ENCODE measurements around the gene UGT1A8. TPM values are rescaled to one million over a fixed set of nuclear protein-coding genes. Genes with fewer than 3 reads are reported as not detected.
"Not testable (repeated sequence)": the region's sequence is repeated elsewhere in the genome, so short reads cannot be mapped to it uniquely, and the experiment has no call there.

Gene UGT1A8
- total RNA-seq, 1 donor from 2014 or later, result not detected

GRCh38 chr2:233728723-233729301 is 111.4 kb downstream of the UGT1A8 start, which contains the start of gene UGT1A3:
Gene UGT1A3 (plus strand): TSS chr2:233729042. CDS start chr2:233729127, 85 bp downstream.
- intact Hi-C loops (cut with micrococcal nuclease), result no loop called here
- no peak within 1 kb of the TSS for H3K27ac Mint-ChIP-seq
- TF ChIP-seq CTCF (IDR thresholded peaks at IDR 0.05), result no peak
- POLR2A ChIA-PET, result no interaction called here
- H3K9me3 Mint-ChIP-seq, result no peaks in the 10 kb centered on the region
- H3K4me1 Mint-ChIP-seq, result no peaks in the 10 kb centered on the region
- H3K36me3 Mint-ChIP-seq (ENCODE audit: low read depth), result no peaks in the 10 kb centered on the region
- no peak for DNase-seq
- H3K27me3 Mint-ChIP-seq, result peaks cover 8% of the 10 kb centered on the region
- ATAC-seq (ENCODE audit: low read depth), result no peak
- H3K4me3 Mint-ChIP-seq, result no peak within 1 kb of the TSS
- CTCF ChIA-PET, result no interaction called here

GRCh38 chr2:233736868-233737653 is 119.6 kb downstream of the UGT1A8 start:
- ATAC-seq (ENCODE audit: low read depth); intact Hi-C loops (cut with micrococcal nuclease); H3K4me3 Mint-ChIP-seq; H3K4me1 Mint-ChIP-seq; POLR2A ChIA-PET; H3K27ac Mint-ChIP-seq; CTCF ChIA-PET; H3K9me3 Mint-ChIP-seq; H3K36me3 Mint-ChIP-seq (ENCODE audit: low read depth); DNase-seq: not testable (repeated sequence)
- H3K27me3 Mint-ChIP-seq, result peaks cover 38% of the 10 kb centered on the region

- DNase-seq (no peak), ATAC-seq (ENCODE audit: low read depth) (no peak)
- Mint-ChIP-seq H3K4me1 (no peaks in the 10 kb centered on the region), H3K9me3 (no peaks in the 10 kb centered on the region), H3K4me3 (no peak overlapping the region), H3K27ac (no peak overlapping the region), H3K36me3 (ENCODE audit: low read depth) (no peaks in the 10 kb centered on the region), H3K27me3 (peaks cover 40% of the 10 kb centered on the region)
- intact Hi-C loops (cut with micrococcal nuclease), result no loop called here
- CTCF ChIA-PET, result no interaction called here
- no peak for TF ChIP-seq CTCF (IDR thresholded peaks at IDR 0.05)
- POLR2A ChIA-PET, result no interaction called here
Measured at GRCh38 chr2:233740870-233741269, 123.4 kb downstream of the UGT1A8 start.

DNA sequence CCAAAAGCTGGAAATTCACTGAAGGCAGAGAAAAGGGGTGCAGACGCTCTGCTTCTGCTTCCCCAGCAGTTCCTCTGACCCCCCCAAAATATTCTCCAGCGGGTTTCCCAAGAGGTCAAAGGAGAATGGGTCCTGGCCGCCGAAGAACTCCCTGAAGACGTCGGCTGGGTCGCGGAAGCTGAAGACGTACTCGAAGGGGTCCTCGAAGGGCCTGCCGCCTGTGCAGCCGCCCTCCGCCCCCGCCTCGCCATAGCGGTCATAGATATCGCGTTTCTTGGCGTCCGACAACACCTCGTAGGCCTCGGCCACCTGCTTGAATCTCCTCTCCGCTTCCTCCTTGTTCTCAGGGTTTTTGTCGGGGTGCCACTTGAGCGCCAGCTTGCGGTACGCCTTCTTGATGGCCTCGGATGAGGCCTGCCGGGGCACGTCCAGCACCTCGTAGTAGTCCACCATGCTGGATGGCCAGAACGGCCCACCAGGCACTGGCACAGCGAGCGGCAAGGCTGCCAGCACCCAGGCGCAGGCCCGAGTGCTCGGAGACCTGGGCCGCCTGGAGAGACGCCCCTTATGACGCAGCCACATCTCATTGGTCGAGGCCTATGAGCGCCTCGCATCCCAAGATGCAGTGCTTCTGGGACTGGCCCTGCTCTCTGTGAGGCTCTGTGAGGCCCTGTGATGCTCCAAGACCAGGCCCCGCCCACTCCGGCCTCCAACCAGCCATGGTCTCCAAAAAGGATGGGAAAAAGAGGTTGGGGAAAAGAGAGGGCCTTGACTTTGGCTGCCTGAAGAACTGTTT is 126.2 kb downstream of the UGT1A8 start:
- H3K4me1 Mint-ChIP-seq, result no peaks in the 10 kb centered on the region
- POLR2A ChIA-PET, result no interaction called here

More for the DNA sequence above, 126.2 kb downstream of the UGT1A8 start:
- Mint-ChIP-seq H3K9me3 (no peaks in the 10 kb centered on the region), H3K36me3 (ENCODE audit: low read depth) (no peaks in the 10 kb centered on the region), H3K27me3 (peaks cover 37% of the 10 kb centered on the region), H3K4me3 (no peak overlapping the region), H3K27ac (no peak overlapping the region)
- CTCF ChIA-PET, result no interaction called here
- no peak for ATAC-seq (ENCODE audit: low read depth)
- DNase-seq, result no peak
- intact Hi-C loops (cut with micrococcal nuclease), result no loop called here
- TF ChIP-seq CTCF (IDR thresholded peaks at IDR 0.05), result no peak

Data from activated B cell treated with CpG ODN at 0.5 μM for 24 hours (primary cell).